OCI-LY1 (cell line): Measurements from ENCODE around the gene UBR4.

ENCODE experiments used
- EZH2 ChIP-seq: fragments of 200-600 bp; sonication (generic), shearing (Covaris generic); IDR thresholded peaks from 2 replicates; pipeline ENCODE4 v1.8.0; 2017; ENCODE audit warnings: borderline replicate concordance, mixed run types, mild to moderate bottlenecking, antibody characterized with exemption, low read length, moderate library complexity, mixed read lengths
- TF ChIP-seq, protein P1 (sequence below): fragments of 200-600 bp; sonication (generic), shearing (Covaris generic); IDR thresholded peaks from 2 replicates; pipeline ENCODE4 v1.5.1; 2017; ENCODE audit warnings: mild to moderate bottlenecking, antibody characterized with exemption, low read length, moderate library complexity, mixed read lengths

DNA sequence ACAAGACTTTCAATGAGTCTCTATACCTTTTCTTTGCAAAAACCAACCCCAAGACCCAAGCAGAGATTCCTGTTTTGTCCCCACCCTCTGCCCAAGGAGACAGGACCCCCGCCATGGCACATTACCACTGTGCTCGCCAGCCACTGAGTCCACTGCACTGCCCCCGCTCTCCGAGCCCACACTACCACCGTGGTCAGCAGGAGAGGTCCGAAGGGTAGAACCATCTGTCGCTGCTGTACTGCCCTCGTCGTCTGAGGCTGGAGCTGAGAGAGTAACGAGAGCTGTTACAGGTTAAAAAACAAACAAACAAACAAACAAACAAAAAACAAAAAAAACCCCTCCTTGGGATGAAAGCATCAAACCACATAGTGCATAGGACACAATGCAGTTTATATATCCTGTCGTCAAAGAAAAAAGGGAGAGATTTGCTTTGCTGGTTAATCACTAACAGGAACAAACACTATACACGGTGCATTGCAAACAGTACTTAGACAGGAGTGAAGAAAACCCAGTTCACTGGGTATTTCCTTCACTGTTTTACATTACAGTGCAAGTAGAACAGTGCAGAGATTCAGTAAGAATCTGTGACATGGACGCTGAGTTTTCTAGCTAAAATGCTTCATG lies 71.0 kb downstream of the UBR4 start:
- TF ChIP-seq, protein P1, sequence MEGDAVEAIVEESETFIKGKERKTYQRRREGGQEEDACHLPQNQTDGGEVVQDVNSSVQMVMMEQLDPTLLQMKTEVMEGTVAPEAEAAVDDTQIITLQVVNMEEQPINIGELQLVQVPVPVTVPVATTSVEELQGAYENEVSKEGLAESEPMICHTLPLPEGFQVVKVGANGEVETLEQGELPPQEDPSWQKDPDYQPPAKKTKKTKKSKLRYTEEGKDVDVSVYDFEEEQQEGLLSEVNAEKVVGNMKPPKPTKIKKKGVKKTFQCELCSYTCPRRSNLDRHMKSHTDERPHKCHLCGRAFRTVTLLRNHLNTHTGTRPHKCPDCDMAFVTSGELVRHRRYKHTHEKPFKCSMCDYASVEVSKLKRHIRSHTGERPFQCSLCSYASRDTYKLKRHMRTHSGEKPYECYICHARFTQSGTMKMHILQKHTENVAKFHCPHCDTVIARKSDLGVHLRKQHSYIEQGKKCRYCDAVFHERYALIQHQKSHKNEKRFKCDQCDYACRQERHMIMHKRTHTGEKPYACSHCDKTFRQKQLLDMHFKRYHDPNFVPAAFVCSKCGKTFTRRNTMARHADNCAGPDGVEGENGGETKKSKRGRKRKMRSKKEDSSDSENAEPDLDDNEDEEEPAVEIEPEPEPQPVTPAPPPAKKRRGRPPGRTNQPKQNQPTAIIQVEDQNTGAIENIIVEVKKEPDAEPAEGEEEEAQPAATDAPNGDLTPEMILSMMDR: no peak
- TF ChIP-seq EZH2: no peak
